GM10847 (cell line): ENCODE measurements around the gene OR6N1.

Experiments used
- POLR2A ChIP-seq: IDR thresholded peaks from 2 replicates; pipeline ENCODE4 v1.6.1; 2011; ENCODE audit not compliant: insufficient read length; ENCODE audit errors: extremely low read depth

Gene OR6N1, protein sequence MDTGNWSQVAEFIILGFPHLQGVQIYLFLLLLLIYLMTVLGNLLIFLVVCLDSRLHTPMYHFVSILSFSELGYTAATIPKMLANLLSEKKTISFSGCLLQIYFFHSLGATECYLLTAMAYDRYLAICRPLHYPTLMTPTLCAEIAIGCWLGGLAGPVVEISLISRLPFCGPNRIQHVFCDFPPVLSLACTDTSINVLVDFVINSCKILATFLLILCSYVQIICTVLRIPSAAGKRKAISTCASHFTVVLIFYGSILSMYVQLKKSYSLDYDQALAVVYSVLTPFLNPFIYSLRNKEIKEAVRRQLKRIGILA

DNA sequence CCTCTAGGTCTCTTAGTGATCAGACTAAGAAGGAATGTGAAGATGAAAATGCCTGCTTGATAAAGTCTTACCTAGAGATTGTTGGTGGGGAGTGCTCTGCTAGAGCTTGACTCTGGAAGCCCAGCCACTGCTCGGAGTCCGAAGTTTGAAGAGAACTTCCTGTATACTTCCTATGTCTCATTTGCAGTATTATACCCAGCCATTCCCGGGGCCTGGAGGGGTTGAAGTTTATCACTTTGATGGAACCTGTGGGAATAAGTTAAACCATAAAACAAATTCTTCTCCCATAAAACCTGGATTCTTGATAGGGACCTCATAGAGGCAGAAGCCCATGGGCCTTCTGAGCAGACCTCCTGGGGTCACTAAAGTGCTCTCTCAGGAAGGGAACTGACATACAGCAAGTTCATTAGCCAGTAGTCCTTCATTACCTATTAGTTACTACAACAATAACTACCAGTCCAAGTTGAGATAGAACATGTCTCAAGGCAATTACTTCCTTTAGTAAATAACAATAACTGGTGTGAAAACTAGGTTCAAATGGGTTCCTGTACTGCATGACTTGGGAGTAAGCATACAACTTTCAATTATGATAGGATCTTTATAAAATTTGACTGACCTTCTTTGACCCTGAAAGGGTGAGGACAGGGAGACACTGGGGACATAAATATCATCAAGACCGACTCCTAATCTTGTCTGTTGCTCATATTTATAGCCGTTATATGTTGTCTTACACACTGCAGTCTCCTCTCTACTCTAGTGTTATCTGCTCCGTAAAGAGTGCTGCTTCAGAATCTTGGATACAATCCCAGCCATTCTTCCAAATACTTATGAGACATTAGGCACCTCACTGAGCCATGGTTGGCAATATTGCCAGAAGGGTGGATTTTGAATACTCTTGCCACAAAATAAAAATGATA lies at the start of gene OR6N1:
Gene OR6N1 (minus strand): TSS at position 246 of the 917 bp plus-strand sequence. CDS start 5,513 bp downstream, outside the sequence.
- TF ChIP-seq POLR2A: no peak

DNA sequence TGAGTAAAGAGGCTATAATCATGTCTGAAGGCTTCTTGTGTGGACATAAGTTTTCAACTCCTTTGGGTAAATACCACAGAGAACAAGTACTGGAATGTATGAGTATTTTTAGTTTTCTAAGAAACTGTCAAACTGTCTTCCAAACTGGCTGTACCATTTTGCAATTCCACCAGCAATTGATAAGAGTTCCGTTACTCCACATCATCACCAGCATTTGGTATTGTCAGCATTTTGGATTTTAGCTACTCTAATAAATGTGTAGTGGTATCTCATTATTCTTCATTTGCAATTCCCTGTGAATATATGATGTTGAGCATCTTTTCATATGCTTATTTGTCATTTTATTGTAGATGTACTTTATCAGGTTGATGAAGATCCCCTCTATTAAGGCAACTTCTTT lies 49.7 kb upstream of the OR6N1 start:
- no peak for TF ChIP-seq POLR2A

GRCh38 chr1:158819461-158820443 lies 47.8 kb upstream of the OR6N1 start:
- TF ChIP-seq POLR2A: no peak

GRCh38 chr1:158818975-158819431 lies 47.0 kb upstream of the OR6N1 start:
- TF ChIP-seq POLR2A: no peak

- no peak for TF ChIP-seq POLR2A
Measured at GRCh38 chr1:158818560-158818959, 46.6 kb upstream of the OR6N1 start.

GRCh38 chr1:158814970-158815369 lies 43.0 kb upstream of the OR6N1 start:
- TF ChIP-seq POLR2A: no peak

DNA sequence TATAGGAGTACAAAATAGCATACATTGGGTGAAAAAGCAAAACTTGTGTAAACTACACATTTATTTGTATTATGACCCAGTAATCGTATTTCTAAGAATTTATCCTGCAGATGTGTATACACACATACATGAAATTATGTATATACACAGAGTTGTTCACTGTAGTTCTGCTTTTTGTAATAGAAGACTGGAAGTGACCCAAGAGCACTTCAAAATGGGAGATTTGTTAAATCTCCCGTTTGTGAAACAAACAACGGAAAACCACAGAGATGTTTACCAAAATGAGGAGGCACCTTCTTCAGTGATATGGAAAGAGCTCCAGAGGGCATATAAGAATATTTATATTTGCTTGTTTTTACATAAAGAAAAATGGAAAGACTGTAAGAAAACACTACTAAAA lies 41.2 kb upstream of the OR6N1 start:
- no peak for TF ChIP-seq POLR2A

GRCh38 chr1:158812336-158812735 lies 40.3 kb upstream of the OR6N1 start:
- TF ChIP-seq POLR2A: no peak

- TF ChIP-seq POLR2A: no peak
Measured at GRCh38 chr1:158810311-158810710, 38.3 kb upstream of the OR6N1 start.

- TF ChIP-seq POLR2A: no peak
Measured at GRCh38 chr1:158809862-158810261, 37.9 kb upstream of the OR6N1 start.

DNA sequence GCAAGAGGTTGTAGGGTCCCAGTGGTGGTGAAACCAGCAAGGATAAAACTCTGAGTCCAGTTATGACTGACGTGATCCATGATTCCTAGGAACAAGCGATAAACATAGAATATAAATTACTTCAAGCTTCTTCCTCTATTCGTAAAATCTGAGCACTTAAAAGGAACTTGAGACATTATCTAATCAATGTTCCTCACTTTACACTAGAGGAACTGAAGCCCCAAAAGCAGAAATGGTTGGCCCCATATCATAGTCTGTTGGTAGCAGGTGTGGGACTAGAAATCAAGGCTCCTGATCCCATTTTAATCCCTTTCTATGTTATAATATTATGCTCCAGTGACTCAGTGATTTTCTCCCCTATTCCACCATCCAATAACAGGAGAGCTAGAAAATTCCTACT lies 37.3 kb upstream of the OR6N1 start:
- no peak for TF ChIP-seq POLR2A

DNA sequence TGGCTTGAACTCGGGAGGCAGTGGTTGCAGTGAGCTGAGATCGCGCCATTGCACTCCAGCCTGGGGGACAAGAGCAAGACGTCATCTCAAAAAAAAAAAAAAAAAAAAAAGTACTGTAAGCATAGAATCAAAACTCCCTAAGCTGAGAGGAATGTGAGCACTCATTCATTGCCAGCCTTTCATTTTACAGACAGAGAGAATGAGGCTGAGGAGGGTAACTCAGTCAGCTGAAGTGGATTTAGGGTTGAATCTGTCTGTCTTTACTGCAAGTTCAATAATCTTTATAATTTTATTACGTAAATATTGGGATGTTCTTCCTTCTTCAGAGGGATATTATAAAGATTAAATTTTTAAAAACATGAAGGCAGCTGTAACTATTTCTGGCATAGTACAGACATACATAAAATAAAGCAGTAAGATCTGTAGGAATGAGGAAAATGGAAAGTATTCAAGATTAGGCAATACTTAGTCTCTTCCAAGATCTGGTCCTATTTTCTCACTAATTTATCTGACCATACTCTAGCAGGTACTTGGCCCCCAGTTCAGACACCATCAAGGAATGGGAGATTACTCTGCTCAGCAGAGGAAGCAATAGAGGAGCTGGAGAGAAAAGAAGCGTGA lies 35.0 kb upstream of the OR6N1 start:
- TF ChIP-seq POLR2A: no peak

GRCh38 chr1:158803678-158804077 lies 31.7 kb upstream of the OR6N1 start:
- no peak for TF ChIP-seq POLR2A

DNA sequence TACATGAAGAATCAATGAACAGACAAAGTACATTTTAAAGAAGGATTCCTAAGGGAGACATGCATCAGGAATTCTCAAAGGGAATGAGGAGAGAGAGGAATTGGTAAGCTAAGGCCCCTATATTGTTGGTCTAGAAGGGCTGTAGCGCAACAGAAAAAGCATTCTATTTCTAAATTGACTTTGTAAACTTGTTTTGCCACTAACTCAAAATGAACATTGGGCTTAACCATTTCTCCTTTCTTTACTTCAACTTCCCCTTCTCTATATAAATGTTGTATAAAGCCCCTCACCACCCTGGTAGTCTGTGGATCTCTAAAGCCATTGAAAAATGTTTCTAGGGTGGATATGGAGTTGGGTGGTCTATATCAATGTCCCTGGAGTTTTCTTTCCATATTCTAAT lies 29.4 kb upstream of the OR6N1 start:
- no peak for TF ChIP-seq POLR2A

- no peak for TF ChIP-seq POLR2A
Measured at GRCh38 chr1:158800526-158800925, 28.5 kb upstream of the OR6N1 start.

- TF ChIP-seq POLR2A: no peak
Measured at GRCh38 chr1:158799689-158800088, 27.7 kb upstream of the OR6N1 start.
